ENCODE measurements around the gene ERC1. TPM values are rescaled to one million over a fixed set of nuclear protein-coding genes. Genes with fewer than 3 reads are reported as not detected.

The ERC1 gene
- total RNA-seq, 1 experiment from 2014 or later: 12.3 TPM

DNA sequence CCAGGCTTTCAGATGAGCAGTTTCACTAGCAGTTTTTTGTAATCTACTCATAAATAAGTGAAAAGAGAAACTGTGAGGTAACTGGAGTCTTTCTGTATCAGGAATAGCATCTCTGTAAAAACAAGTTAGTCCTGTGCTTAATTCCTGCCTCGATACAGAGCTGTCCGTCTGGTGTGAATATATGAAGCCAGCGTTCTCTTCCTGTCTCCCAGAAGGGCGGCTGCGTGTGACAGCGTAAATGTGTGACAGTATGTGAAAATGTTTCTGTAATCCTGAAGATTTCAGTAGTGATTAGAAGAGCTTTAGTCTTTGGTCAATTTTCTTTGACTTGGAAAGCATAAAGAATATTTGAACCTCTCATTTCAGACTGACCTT, 453.1 kb downstream of the ERC1 start:
- H3K4me1 ChIP-seq (ENCODE audit: insufficient read depth, low read length): no peaks in the 10 kb centered on the region
- POLR2A ChIA-PET (ENCODE audit: unreplicated experiment): no interaction called here

DNA sequence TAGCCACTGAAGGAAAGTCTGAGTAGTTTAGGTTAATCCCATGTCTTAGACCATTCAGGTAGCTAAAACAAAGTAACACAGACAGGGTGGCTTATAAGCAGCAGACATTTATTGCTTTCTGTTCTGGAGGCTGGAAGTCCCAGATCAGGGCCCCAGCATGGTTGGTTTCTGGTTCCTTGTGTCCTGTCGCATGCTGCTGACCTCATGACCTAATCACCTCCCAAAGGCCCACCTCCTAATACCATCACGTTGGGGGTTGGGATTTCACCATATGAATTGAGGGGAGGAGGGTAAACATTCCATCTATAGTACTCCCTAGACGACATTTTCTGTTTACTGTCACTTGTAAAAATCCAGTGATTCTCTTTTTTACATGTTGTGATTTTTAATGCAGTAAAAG, 454.8 kb downstream of the ERC1 start:
- H4K20me1 ChIP-seq (ENCODE audit: low read length): no peaks in the 10 kb centered on the region
- TF ChIP-seq EZH2phosphoT487 (IDR thresholded peaks at IDR 0.05; ENCODE audit: borderline replicate concordance, low read length): no peak
- TF ChIP-seq EZH2 (IDR thresholded peaks at IDR 0.05; ENCODE audit: low read length, unreplicated experiment): no peak
- TF ChIP-seq, protein P1, sequence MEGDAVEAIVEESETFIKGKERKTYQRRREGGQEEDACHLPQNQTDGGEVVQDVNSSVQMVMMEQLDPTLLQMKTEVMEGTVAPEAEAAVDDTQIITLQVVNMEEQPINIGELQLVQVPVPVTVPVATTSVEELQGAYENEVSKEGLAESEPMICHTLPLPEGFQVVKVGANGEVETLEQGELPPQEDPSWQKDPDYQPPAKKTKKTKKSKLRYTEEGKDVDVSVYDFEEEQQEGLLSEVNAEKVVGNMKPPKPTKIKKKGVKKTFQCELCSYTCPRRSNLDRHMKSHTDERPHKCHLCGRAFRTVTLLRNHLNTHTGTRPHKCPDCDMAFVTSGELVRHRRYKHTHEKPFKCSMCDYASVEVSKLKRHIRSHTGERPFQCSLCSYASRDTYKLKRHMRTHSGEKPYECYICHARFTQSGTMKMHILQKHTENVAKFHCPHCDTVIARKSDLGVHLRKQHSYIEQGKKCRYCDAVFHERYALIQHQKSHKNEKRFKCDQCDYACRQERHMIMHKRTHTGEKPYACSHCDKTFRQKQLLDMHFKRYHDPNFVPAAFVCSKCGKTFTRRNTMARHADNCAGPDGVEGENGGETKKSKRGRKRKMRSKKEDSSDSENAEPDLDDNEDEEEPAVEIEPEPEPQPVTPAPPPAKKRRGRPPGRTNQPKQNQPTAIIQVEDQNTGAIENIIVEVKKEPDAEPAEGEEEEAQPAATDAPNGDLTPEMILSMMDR (conservative IDR thresholded peaks at IDR 0.05; ENCODE audit: low read depth, low read length): no peak
- H3K4me3 ChIP-seq (ENCODE audit: low read length): no peak overlapping the region
- POLR2A ChIA-PET (ENCODE audit: unreplicated experiment): no interaction called here
- no peaks in the 10 kb centered on the region for H3K36me3 ChIP-seq (ENCODE audit: low read depth, low read length)
- intact Hi-C loops (cut with micrococcal nuclease): no loop called here
- H3K9ac ChIP-seq (ENCODE audit: low read length): no peak overlapping the region
- H3K9me2 ChIP-seq (replicated peaks; ENCODE audit: low read length): no peaks in the 10 kb centered on the region
- H3K27ac ChIP-seq (ENCODE audit: low read length): no peak overlapping the region
- no peak overlapping the region for H2AFZ ChIP-seq (ENCODE audit: low read length)
- H3K4me1 ChIP-seq (ENCODE audit: insufficient read depth, low read length): no peaks in the 10 kb centered on the region
- H3K4me2 ChIP-seq (ENCODE audit: low read length): no peak overlapping the region
- ATAC-seq (no peak), DNase-seq (no peak)
- no peaks in the 10 kb centered on the region for H3K27me3 ChIP-seq (ENCODE audit: low read length)
- no peaks in the 10 kb centered on the region for H3F3A ChIP-seq (ENCODE audit: low read length, unreplicated experiment)
- CTCF ChIA-PET: no interaction called here
- H3K79me2 ChIP-seq (ENCODE audit: low read length): no peaks in the 10 kb centered on the region
- H3K9me3 ChIP-seq (ENCODE audit: low read length): no peaks in the 10 kb centered on the region
- no TSS peak for BruUV-seq (replicated peaks)

More for the DNA sequence above, 453.1 kb downstream of the ERC1 start:
- no peaks in the 10 kb centered on the region for H3K27me3 ChIP-seq (ENCODE audit: low read length)
- ATAC-seq (no peak), DNase-seq (no peak)
- H2AFZ ChIP-seq (ENCODE audit: low read length): no peak overlapping the region
- H3K4me3 ChIP-seq (ENCODE audit: low read length): no peak overlapping the region
- no peak overlapping the region for H3K4me2 ChIP-seq (ENCODE audit: low read length)
- CTCF ChIA-PET: no interaction called here
- H4K20me1 ChIP-seq (ENCODE audit: low read length): no peaks in the 10 kb centered on the region
- H3K79me2 ChIP-seq (ENCODE audit: low read length): no peaks in the 10 kb centered on the region
- no peaks in the 10 kb centered on the region for H3K9me2 ChIP-seq (replicated peaks; ENCODE audit: low read length)
- H3K27ac ChIP-seq (ENCODE audit: low read length): no peak overlapping the region
- no peaks in the 10 kb centered on the region for H3K36me3 ChIP-seq (ENCODE audit: low read depth, low read length)
- TF ChIP-seq EZH2phosphoT487 (IDR thresholded peaks at IDR 0.05; ENCODE audit: borderline replicate concordance, low read length): no peak
- TF ChIP-seq, protein P1 (conservative IDR thresholded peaks at IDR 0.05; ENCODE audit: low read depth, low read length): no peak
- no peak for TF ChIP-seq EZH2 (IDR thresholded peaks at IDR 0.05; ENCODE audit: low read length, unreplicated experiment)
- no peak overlapping the region for H3K9ac ChIP-seq (ENCODE audit: low read length)
- H3F3A ChIP-seq (ENCODE audit: low read length, unreplicated experiment): no peaks in the 10 kb centered on the region
- intact Hi-C loops (cut with micrococcal nuclease): no loop called here
- H3K9me3 ChIP-seq (ENCODE audit: low read length): no peaks in the 10 kb centered on the region
- BruUV-seq (replicated peaks): no TSS peak

DNA sequence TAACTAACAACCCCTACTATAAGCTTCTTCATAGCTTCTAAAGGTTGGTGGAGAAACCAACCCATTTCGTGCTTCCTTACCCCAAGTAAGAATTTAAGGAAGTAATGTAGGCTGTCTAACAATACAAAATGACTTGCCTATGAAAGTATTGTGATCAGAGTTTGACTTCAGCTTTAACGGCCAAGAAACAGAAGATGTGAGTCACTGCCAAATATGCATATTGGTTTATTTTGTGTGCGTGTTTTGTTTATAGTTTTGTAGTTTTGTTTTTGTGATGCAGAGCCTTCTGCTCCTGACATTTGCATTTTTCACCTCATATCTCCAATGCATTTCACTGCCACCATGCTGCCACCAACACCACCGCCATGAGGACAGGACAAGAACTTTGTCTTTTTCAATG, 457.3 kb downstream of the ERC1 start:
- Histone ChIP-seq H3K4me1 (ENCODE audit: insufficient read depth, low read length) (no peaks in the 10 kb centered on the region), H4K20me1 (ENCODE audit: low read length) (no peaks in the 10 kb centered on the region), H2AFZ (ENCODE audit: low read length) (no peak overlapping the region), H3K9ac (ENCODE audit: low read length) (no peak overlapping the region), H3K79me2 (ENCODE audit: low read length) (no peaks in the 10 kb centered on the region), H3K36me3 (ENCODE audit: low read depth, low read length) (no peaks in the 10 kb centered on the region), H3K9me2 (replicated peaks; ENCODE audit: low read length) (no peaks in the 10 kb centered on the region), H3K27ac (ENCODE audit: low read length) (no peak overlapping the region), H3K4me2 (ENCODE audit: low read length) (no peak overlapping the region), H3K4me3 (ENCODE audit: low read length) (no peak overlapping the region), H3K9me3 (ENCODE audit: low read length) (no peaks in the 10 kb centered on the region), H3F3A (ENCODE audit: low read length, unreplicated experiment) (no peaks in the 10 kb centered on the region), H3K27me3 (ENCODE audit: low read length) (no peaks in the 10 kb centered on the region)
- no peak for TF ChIP-seq EZH2 (IDR thresholded peaks at IDR 0.05; ENCODE audit: low read length, unreplicated experiment)
- BruUV-seq (replicated peaks): no TSS peak
- CTCF ChIA-PET: no interaction called here
- POLR2A ChIA-PET (ENCODE audit: unreplicated experiment): no interaction called here
- ATAC-seq (no peak), DNase-seq (no peak)
- intact Hi-C loops (cut with micrococcal nuclease): no loop called here
